Right atrium auricular region (tissue), 2 donors: Measurements from ENCODE around the gene CCDC167. TPM values are rescaled to one million over a fixed set of nuclear protein-coding genes. Genes with fewer than 3 reads are reported as not detected.

Experiments
- DNase-seq: peaks from one replicate; pipeline ENCODE4 v3.0.0-alpha.2; 2019; ENCODE audit warnings: low spot score
- H3K27ac ChIP-seq, 2 donors: fragments of 200-600 bp; sonication (generic); 1 replicate in 1 of 2; 2 replicates in 1 of 2; pipeline ENCODE4 v1.5.1; 2016 to 2019
- H3K27me3 ChIP-seq, 2 donors: fragments of 200-600 bp; sonication (generic); one replicate each; pipeline versions ENCODE4 v1.5.1 to v1.6.0; 2017 to 2019
- H3K36me3 ChIP-seq: fragments of 200-600 bp; sonication (generic); one replicate; pipeline ENCODE4 v1.5.1; 2016
- H3K4me1 ChIP-seq, 2 donors: fragments of 200-600 bp; sonication (generic); one replicate each; pipeline versions ENCODE4 v1.5.1 to v1.6.0; 2017 to 2019
- H3K4me3 ChIP-seq, 2 donors: fragments of 200-600 bp; sonication (generic); 1 replicate in 1 of 2; 2 replicates in 1 of 2; pipeline ENCODE4 v1.5.1; 2017 to 2019; ENCODE audit warnings: mild to moderate bottlenecking in 1 of 2, moderate library complexity in 1 of 2
- H3K9me3 ChIP-seq, 2 donors: fragments of 200-600 bp; sonication (generic); one replicate each; pipeline ENCODE4 v1.5.1; 2019
- total RNA-seq, 2 donors: library from RNA; depleted of rRNA; stranded (reverse); fragments of >200 nt; gene quantifications; one replicate each; pipeline ENCODE4 v1.1.0, GENCODE V29; 2016
- TF ChIP-seq, protein P1 (sequence below), 2 donors: fragments of 200-600 bp; sonication (generic); IDR thresholded peaks; one replicate each; pipeline ENCODE4 v1.5.1; 2019; ENCODE audit warnings: antibody characterized with exemption in 2 of 2

CCDC167 gene
- 10 to 100 TPM; 26.1 to 39.6 TPM for total RNA-seq

GRCh38 chr6:37499433-37500293 lies at the start of gene CCDC167:
CCDC167 (minus strand) TSS chr6:37499893; CDS start chr6:37499863, 30 bp downstream.
- H3K4me3 ChIP-seq, result peak within 1 kb of the TSS; percentile 65 to 74

GRCh38 chr6:37549154-37549553 lies 49.5 kb upstream of the CCDC167 start:
- TF ChIP-seq, protein P1, sequence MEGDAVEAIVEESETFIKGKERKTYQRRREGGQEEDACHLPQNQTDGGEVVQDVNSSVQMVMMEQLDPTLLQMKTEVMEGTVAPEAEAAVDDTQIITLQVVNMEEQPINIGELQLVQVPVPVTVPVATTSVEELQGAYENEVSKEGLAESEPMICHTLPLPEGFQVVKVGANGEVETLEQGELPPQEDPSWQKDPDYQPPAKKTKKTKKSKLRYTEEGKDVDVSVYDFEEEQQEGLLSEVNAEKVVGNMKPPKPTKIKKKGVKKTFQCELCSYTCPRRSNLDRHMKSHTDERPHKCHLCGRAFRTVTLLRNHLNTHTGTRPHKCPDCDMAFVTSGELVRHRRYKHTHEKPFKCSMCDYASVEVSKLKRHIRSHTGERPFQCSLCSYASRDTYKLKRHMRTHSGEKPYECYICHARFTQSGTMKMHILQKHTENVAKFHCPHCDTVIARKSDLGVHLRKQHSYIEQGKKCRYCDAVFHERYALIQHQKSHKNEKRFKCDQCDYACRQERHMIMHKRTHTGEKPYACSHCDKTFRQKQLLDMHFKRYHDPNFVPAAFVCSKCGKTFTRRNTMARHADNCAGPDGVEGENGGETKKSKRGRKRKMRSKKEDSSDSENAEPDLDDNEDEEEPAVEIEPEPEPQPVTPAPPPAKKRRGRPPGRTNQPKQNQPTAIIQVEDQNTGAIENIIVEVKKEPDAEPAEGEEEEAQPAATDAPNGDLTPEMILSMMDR (IDR thresholded peaks at IDR 0.05), result no peak
- Histone ChIP-seq H3K9me3 (no peaks in the 10 kb centered on the region), H3K36me3 (no peaks in the 10 kb centered on the region), H3K27me3 (no peaks in the 10 kb centered on the region), H3K4me3 (no peak overlapping the region), H3K4me1 (peaks cover 0 to 12% of the 10 kb centered on the region in 2 donors), H3K27ac (no peak overlapping the region)
- no peak for DNase-seq

More at GRCh38 chr6:37499433-37500293, at the start of gene CCDC167:
- TF ChIP-seq, protein P1 (IDR thresholded peaks at IDR 0.05), result no peak
- peak within 1 kb of the TSS; percentile 45 to 61 for H3K27ac ChIP-seq
- peak; percentile 96 for DNase-seq
- no peaks in the 10 kb centered on the region for H3K9me3 ChIP-seq
- H3K36me3 ChIP-seq, result no peaks in the 10 kb centered on the region
- H3K4me1 ChIP-seq, result peaks cover 0 to 10% of the 10 kb centered on the region in 2 donors
- H3K27me3 ChIP-seq, result no peaks in the 10 kb centered on the region

GRCh38 chr6:37548067-37548674 lies 48.5 kb upstream of the CCDC167 start:
- H3K27me3 ChIP-seq, result no peaks in the 10 kb centered on the region
- peaks cover 0 to 12% of the 10 kb centered on the region in 2 donors for H3K4me1 ChIP-seq
- no peak overlapping the region for H3K4me3 ChIP-seq
- no peaks in the 10 kb centered on the region for H3K36me3 ChIP-seq
- DNase-seq, result no peak
- no peak overlapping the region for H3K27ac ChIP-seq
- no peaks in the 10 kb centered on the region for H3K9me3 ChIP-seq
- TF ChIP-seq, protein P1 (IDR thresholded peaks at IDR 0.05), result no peak

DNA sequence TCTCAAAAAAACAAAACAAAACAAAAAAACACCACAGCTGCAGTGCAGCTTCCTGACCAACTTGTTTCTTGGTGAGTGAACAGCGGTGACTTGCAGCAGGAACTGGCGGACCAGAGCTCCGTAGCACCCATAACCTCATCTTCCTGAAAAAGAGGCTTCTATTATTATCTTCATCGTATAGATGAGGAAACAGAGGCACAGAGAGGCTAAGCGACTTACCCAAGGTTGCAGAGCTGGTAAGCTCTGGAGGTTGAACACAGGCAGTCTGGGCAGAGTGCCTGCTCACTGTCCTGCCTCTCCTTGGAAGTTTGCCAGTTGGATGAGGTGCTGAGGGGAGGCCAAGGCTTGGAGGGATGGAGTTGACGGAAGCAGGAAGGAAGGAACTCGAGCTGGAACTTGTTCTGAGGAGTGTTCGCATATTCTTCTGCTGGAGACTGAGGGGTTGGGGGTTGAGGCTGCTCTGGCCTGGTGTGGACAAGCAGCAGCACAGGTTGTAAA lies 47.9 kb upstream of the CCDC167 start:
- DNase-seq, result no peak
- no peaks in the 10 kb centered on the region for H3K36me3 ChIP-seq

GRCh38 chr6:37546141-37546871 lies 46.6 kb upstream of the CCDC167 start:
- no peak for DNase-seq
- H3K27me3 ChIP-seq, result no peaks in the 10 kb centered on the region
- peaks cover 0 to 4% of the 10 kb centered on the region in 2 donors for H3K4me1 ChIP-seq
- H3K36me3 ChIP-seq, result no peaks in the 10 kb centered on the region
- no peaks in the 10 kb centered on the region for H3K9me3 ChIP-seq
- no peak overlapping the region for H3K4me3 ChIP-seq
- TF ChIP-seq, protein P1 (IDR thresholded peaks at IDR 0.05), result no peak
- H3K27ac ChIP-seq, result no peak overlapping the region

More for the DNA sequence above, 47.9 kb upstream of the CCDC167 start:
- Histone ChIP-seq H3K27ac (no peak overlapping the region), H3K27me3 (no peaks in the 10 kb centered on the region), H3K4me1 (peaks cover 0 to 12% of the 10 kb centered on the region in 2 donors), H3K4me3 (no peak overlapping the region), H3K9me3 (no peaks in the 10 kb centered on the region)
- TF ChIP-seq, protein P1 (IDR thresholded peaks at IDR 0.05), result no peak
